Measurements from ENCODE around the gene ST8SIA5.

ST8SIA5 gene

GRCh38 chr18:46649071-46649862, 107.6 kb downstream of the ST8SIA5 start:
- DNase-seq (ENCODE audit: low read depth, low spot score), result no peak
- H3K4me3 ChIP-seq (ENCODE audit: low read length), result no peak overlapping the region

GRCh38 chr18:46646468-46646867, 110.4 kb downstream of the ST8SIA5 start:
- no peak overlapping the region for H3K4me3 ChIP-seq (ENCODE audit: low read length)
- DNase-seq (ENCODE audit: low read depth, low spot score), result no peak

GRCh38 chr18:46642561-46642960, 114.3 kb downstream of the ST8SIA5 start:
- H3K4me3 ChIP-seq (ENCODE audit: low read length), result no peak overlapping the region
- no peak for DNase-seq (ENCODE audit: low read depth, low spot score)

GRCh38 chr18:46641917-46642316, 114.9 kb downstream of the ST8SIA5 start:
- H3K4me3 ChIP-seq (ENCODE audit: low read length), result no peak overlapping the region
- no peak for DNase-seq (ENCODE audit: low read depth, low spot score)

GRCh38 chr18:46639386-46639785, 117.5 kb downstream of the ST8SIA5 start:
- no peak for DNase-seq (ENCODE audit: low read depth, low spot score)
- H3K4me3 ChIP-seq (ENCODE audit: low read length), result no peak overlapping the region

- DNase-seq (ENCODE audit: low read depth, low spot score), result no peak
- no peak overlapping the region for H3K4me3 ChIP-seq (ENCODE audit: low read length)
Observed at GRCh38 chr18:46636040-46636630, 120.7 kb downstream of the ST8SIA5 start.

- H3K4me3 ChIP-seq (ENCODE audit: low read length), result no peak overlapping the region
- no peak for DNase-seq (ENCODE audit: low read depth, low spot score)
Observed at GRCh38 chr18:46632401-46633071, 124.3 kb downstream of the ST8SIA5 start.

GRCh38 chr18:46630991-46631390, 125.9 kb downstream of the ST8SIA5 start:
- DNase-seq (ENCODE audit: low read depth, low spot score), result no peak
- no peak overlapping the region for H3K4me3 ChIP-seq (ENCODE audit: low read length)

GRCh38 chr18:46630160-46630559, 126.7 kb downstream of the ST8SIA5 start:
- DNase-seq (ENCODE audit: low read depth, low spot score), result no peak
- H3K4me3 ChIP-seq (ENCODE audit: low read length), result no peak overlapping the region

- H3K4me3 ChIP-seq (ENCODE audit: low read length), result no peak overlapping the region
- no peak for DNase-seq (ENCODE audit: low read depth, low spot score)
Observed at GRCh38 chr18:46629361-46629760, 127.5 kb downstream of the ST8SIA5 start.

- H3K4me3 ChIP-seq (ENCODE audit: low read length), result no peak overlapping the region
- no peak for DNase-seq (ENCODE audit: low read depth, low spot score)
Observed at GRCh38 chr18:46628206-46628605, 128.6 kb downstream of the ST8SIA5 start.

GRCh38 chr18:46627136-46627535, 129.7 kb downstream of the ST8SIA5 start:
- DNase-seq (ENCODE audit: low read depth, low spot score), result no peak
- H3K4me3 ChIP-seq (ENCODE audit: low read length), result no peak overlapping the region

GRCh38 chr18:46625069-46625468, 131.8 kb downstream of the ST8SIA5 start:
- no peak for DNase-seq (ENCODE audit: low read depth, low spot score)
- no peak overlapping the region for H3K4me3 ChIP-seq (ENCODE audit: low read length)

- no peak for DNase-seq (ENCODE audit: low read depth, low spot score)
Observed at GRCh38 chr18:46624127-46624526, 132.7 kb downstream of the ST8SIA5 start.

GRCh38 chr18:46623541-46623940, 133.3 kb downstream of the ST8SIA5 start:
- no peak overlapping the region for H3K4me3 ChIP-seq (ENCODE audit: low read length)
- peak; percentile 14 for DNase-seq (ENCODE audit: low read depth, low spot score)

More at GRCh38 chr18:46624127-46624526, 132.7 kb downstream of the ST8SIA5 start:
- H3K4me3 ChIP-seq (ENCODE audit: low read length), result no peak overlapping the region

- DNase-seq (ENCODE audit: low read depth, low spot score), result peak; percentile 29
- no peak overlapping the region for H3K4me3 ChIP-seq (ENCODE audit: low read length)
Observed at GRCh38 chr18:46622999-46623398, 133.9 kb downstream of the ST8SIA5 start.

- no peak overlapping the region for H3K4me3 ChIP-seq (ENCODE audit: low read length)
- DNase-seq (ENCODE audit: low read depth, low spot score), result no peak
Observed at GRCh38 chr18:46622451-46622850, 134.4 kb downstream of the ST8SIA5 start.

- DNase-seq (ENCODE audit: low read depth, low spot score), result no peak
Observed at GRCh38 chr18:46621871-46622270, 135.0 kb downstream of the ST8SIA5 start.

GRCh38 chr18:46621111-46621766, 135.6 kb downstream of the ST8SIA5 start:
- no peak overlapping the region for H3K4me3 ChIP-seq (ENCODE audit: low read length)
- DNase-seq (ENCODE audit: low read depth, low spot score), result no peak

More at GRCh38 chr18:46621871-46622270, 135.0 kb downstream of the ST8SIA5 start:
- H3K4me3 ChIP-seq (ENCODE audit: low read length), result no peak overlapping the region

GRCh38 chr18:46619559-46619958, 137.3 kb downstream of the ST8SIA5 start:
- no peak overlapping the region for H3K4me3 ChIP-seq (ENCODE audit: low read length)
- DNase-seq (ENCODE audit: low read depth, low spot score), result no peak

All from Jurkat, Clone E6-1 (cell line).